ENCODE measurements around the gene ARHGEF28. TPM values are rescaled to one million over a fixed set of nuclear protein-coding genes. Genes with fewer than 3 reads are reported as not detected.

Gene ARHGEF28
- total and polyA plus RNA-seq, 2 donors (not counting 1 experiment from before 2014, with no cell fraction given) = not detected

GRCh38 chr5:73757416-73757815 is 131.4 kb downstream of the ARHGEF28 start:
- ChIA-PET POLR2A (no interaction called here), CTCF (no interaction called here)
- Histone ChIP-seq H3K4me1 (ENCODE audit: control insufficient read depth in 2 of 2, insufficient read depth in 2 of 2, low read length in 2 of 2) (no peaks in the 10 kb centered on the region), H3K9ac (ENCODE audit: low read length) (no peak overlapping the region), H3K4me3 (ENCODE audit: control extremely low read depth in 1 of 5, extremely low read depth in 1 of 5, insufficient read depth in 1 of 5, low read depth in 2 of 5, low read length in 4 of 5) (no peak overlapping the region), H3K36me3 (replicated peaks in 1 of 2; ENCODE audit: control extremely low read depth in 1 of 2, control insufficient read depth in 1 of 2, extremely low read depth in 1 of 2, insufficient read depth in 2 of 2, low read length in 1 of 2) (no peaks in the 10 kb centered on the region), H4K20me1 (ENCODE audit: control insufficient read depth, insufficient read depth, low read length, poor library complexity, severe bottlenecking) (no peaks in the 10 kb centered on the region), H3K79me2 (ENCODE audit: control insufficient read depth, insufficient read depth, low read length) (no peaks in the 10 kb centered on the region), H3K4me2 (replicated peaks; ENCODE audit: low read depth, low read length, poor library complexity, severe bottlenecking) (no peak overlapping the region), H2AFZ (ENCODE audit: insufficient read depth, low read depth, low read length, poor library complexity, severe bottlenecking) (no peak overlapping the region), H3K27ac (ENCODE audit: low read length in 2 of 2) (no peak overlapping the region), H3K9me3 (ENCODE audit: control extremely low read depth in 1 of 3, control insufficient read depth in 2 of 3, insufficient read depth in 1 of 3, low read length in 2 of 3) (no peaks in the 10 kb centered on the region), H3K27me3 (replicated peaks in 1 of 4; ENCODE audit: control extremely low read depth in 1 of 4, control insufficient read depth in 3 of 4, insufficient read depth in 4 of 4, low read length in 3 of 4) (peaks cover 0 to 5% (median 0%) of the 10 kb centered on the region in 4 experiments)
- DNase-seq = no peak
- Mint-ChIP-seq H3K9me3 (ENCODE audit: insufficient read depth) (no peaks in the 10 kb centered on the region), H3K27me3 (peaks cover 12% of the 10 kb centered on the region), H3K4me1 (no peaks in the 10 kb centered on the region), H3K4me3 (no peak overlapping the region), H3K27ac (no peak overlapping the region)
- WGBS (ENCODE audit: insufficient coverage) = no CpG with 5 or more reads among the region's 1 CpG
- TF ChIP-seq EZH2 (IDR thresholded peaks at IDR 0.05; ENCODE audit: borderline replicate concordance, insufficient read depth, low read depth, low read length, poor library complexity, severe bottlenecking) = no peak
- TF ChIP-seq CTCF (IDR thresholded peaks at IDR 0.05) = no peak
- ATAC-seq (ENCODE audit: low read depth) = no peak
- intact Hi-C loops (cut with micrococcal nuclease) = no loop called here

- CTCF ChIA-PET = no interaction called here
Observed at GRCh38 chr5:73759771-73760170, 133.8 kb downstream of the ARHGEF28 start.

More at GRCh38 chr5:73759771-73760170, 133.8 kb downstream of the ARHGEF28 start:
- 0% methylated on average over 1 of the region's 1 CpG for WGBS (ENCODE audit: insufficient coverage)
- no peak for ATAC-seq (ENCODE audit: low read depth)
- Mint-ChIP-seq H3K4me3 (no peak overlapping the region), H3K4me1 (no peaks in the 10 kb centered on the region), H3K27me3 (no peaks in the 10 kb centered on the region), H3K27ac (no peak overlapping the region), H3K9me3 (ENCODE audit: insufficient read depth) (no peaks in the 10 kb centered on the region)
- no peaks in the 10 kb centered on the region for H3K4me1 ChIP-seq (ENCODE audit: control insufficient read depth in 2 of 2, insufficient read depth in 2 of 2, low read length in 2 of 2)
- H3K4me3 ChIP-seq (ENCODE audit: control extremely low read depth in 1 of 5, extremely low read depth in 1 of 5, insufficient read depth in 1 of 5, low read depth in 2 of 5, low read length in 4 of 5) = no peak overlapping the region
- no peak for TF ChIP-seq EZH2 (IDR thresholded peaks at IDR 0.05; ENCODE audit: borderline replicate concordance, insufficient read depth, low read depth, low read length, poor library complexity, severe bottlenecking)
- TF ChIP-seq CTCF (IDR thresholded peaks at IDR 0.05) = no peak
- H4K20me1 ChIP-seq (ENCODE audit: control insufficient read depth, insufficient read depth, low read length, poor library complexity, severe bottlenecking) = no peaks in the 10 kb centered on the region
- H3K9me3 ChIP-seq (ENCODE audit: control extremely low read depth in 1 of 3, control insufficient read depth in 2 of 3, insufficient read depth in 1 of 3, low read length in 2 of 3) = no peaks in the 10 kb centered on the region
- H2AFZ ChIP-seq (ENCODE audit: insufficient read depth, low read depth, low read length, poor library complexity, severe bottlenecking) = no peak overlapping the region
- no peak overlapping the region for H3K27ac ChIP-seq (ENCODE audit: low read length in 2 of 2)
- no peak for DNase-seq
- no peaks in the 10 kb centered on the region for H3K27me3 ChIP-seq (replicated peaks in 1 of 4; ENCODE audit: control extremely low read depth in 1 of 4, control insufficient read depth in 3 of 4, insufficient read depth in 4 of 4, low read length in 3 of 4)
- no peak overlapping the region for H3K4me2 ChIP-seq (replicated peaks; ENCODE audit: low read depth, low read length, poor library complexity, severe bottlenecking)
- intact Hi-C loops (cut with micrococcal nuclease) = no loop called here
- POLR2A ChIA-PET = no interaction called here
- H3K9ac ChIP-seq (ENCODE audit: low read length) = no peak overlapping the region
- H3K79me2 ChIP-seq (ENCODE audit: control insufficient read depth, insufficient read depth, low read length) = no peaks in the 10 kb centered on the region
- no peaks in the 10 kb centered on the region for H3K36me3 ChIP-seq (replicated peaks in 1 of 2; ENCODE audit: control extremely low read depth in 1 of 2, control insufficient read depth in 1 of 2, extremely low read depth in 1 of 2, insufficient read depth in 2 of 2, low read length in 1 of 2)

Measured in B cell (primary cell).